ENCODE measurements around the gene ATP11B. TPM values are rescaled to one million over a fixed set of nuclear protein-coding genes. Genes with fewer than 3 reads are reported as not detected.

The ATP11B gene
- total and polyA plus RNA-seq, 10 of the 15 experiments (the other 5 are each of a cell fraction or from before 2014, with no cell fraction given): 10.3 to 66.9 (median 36.7) TPM

GRCh38 chr3:182886497-182886896, 93.2 kb downstream of the ATP11B start:
- DNase-seq (ENCODE audit: low read depth, low spot score) (no peak), FAIRE-seq (no peak), ATAC-seq (no peak)
- CTCF ChIA-PET: interaction anchor here (1.0 to 1.2 kb wide), 2 partner anchors 9 to 171 kb away, joined by 3 to 4 read pairs; no protein-coding TSS in a partner anchor
- H3K9ac ChIP-seq (ENCODE audit: control insufficient read depth, insufficient read depth, low read length): no peak overlapping the region
- H2AFZ ChIP-seq (ENCODE audit: control insufficient read depth, low read depth, low read length): no peak overlapping the region
- no peaks in the 10 kb centered on the region for H3K9me3 ChIP-seq (replicated peaks; ENCODE audit: control insufficient read depth, insufficient read depth, low read length)
- intact Hi-C loops (cut with micrococcal nuclease; ENCODE audit: unreplicated experiment) (no loop called here), in situ Hi-C loops (cut with MboI) (no loop called here)
- no peaks in the 10 kb centered on the region for H4K20me1 ChIP-seq (ENCODE audit: control insufficient read depth, insufficient read depth)
- H3K4me2 ChIP-seq (ENCODE audit: control insufficient read depth, insufficient read depth): no peak overlapping the region
- SMC1A ChIA-PET (ENCODE audit: uncharacterized antibody, unreplicated experiment): interaction anchor here (0.6 to 0.8 kb wide), 2 partner anchors 29 to 171 kb away, joined by 3 read pairs; no protein-coding TSS in a partner anchor
- H3K36me3 ChIP-seq (ENCODE audit: control insufficient read depth in 2 of 2, insufficient read depth in 2 of 2, low read length in 1 of 2): peaks cover 1 to 22% of the 10 kb centered on the region in 2 experiments; a peak in 3 of 4 replicates
- POLR2A ChIA-PET: interaction anchor here (1.3 kb wide), 1 partner anchor 13 kb away, joined by 3 read pairs; no protein-coding TSS in a partner anchor
- RAD21 ChIA-PET (ENCODE audit: unreplicated experiment): no interaction called here
- TF ChIP-seq CUX1 (IDR thresholded peaks at IDR 0.05; ENCODE audit: insufficient replicate concordance, low read depth, low read length) (no peak), MEF2A (IDR thresholded peaks at IDR 0.05; ENCODE audit: insufficient read depth, low read depth, low read length) (no peak), SIX5 (IDR thresholded peaks at IDR 0.05; ENCODE audit: low read depth, low read length, severe bottlenecking) (no peak), IRF4 (IDR thresholded peaks at IDR 0.05; ENCODE audit: low read depth, low read length) (no peak), JUND (IDR thresholded peaks at IDR 0.05; ENCODE audit: low read depth, low read length) (no peak), GATAD2B (conservative IDR thresholded peaks at IDR 0.05; ENCODE audit: low read depth) (no peak), RELB (IDR thresholded peaks at IDR 0.05; ENCODE audit: low read depth) (no peak), CREM (IDR thresholded peaks at IDR 0.05; ENCODE audit: low read depth) (no peak), ZZZ3 (IDR thresholded peaks at IDR 0.05; ENCODE audit: control insufficient read depth, insufficient read length, low read depth) (no peak), ZBTB33 (IDR thresholded peaks at IDR 0.05) (no peak), DPF2 (IDR thresholded peaks at IDR 0.05) (no peak)
- no peaks in the 10 kb centered on the region for H3K4me1 ChIP-seq (ENCODE audit: control insufficient read depth, insufficient read depth, low read length)
- BruUV-seq (replicated peaks): no TSS peak
- no peaks in the 10 kb centered on the region for H3K27me3 ChIP-seq (replicated peaks in 1 of 2; ENCODE audit: control insufficient read depth in 2 of 2, insufficient read depth in 2 of 2, low read length in 1 of 2)
- H3K79me2 ChIP-seq (ENCODE audit: control insufficient read depth, insufficient read depth, low read length): no peaks in the 10 kb centered on the region
- H3K27ac ChIP-seq (ENCODE audit: control insufficient read depth, insufficient read depth): no peak overlapping the region
- no peak overlapping the region for H3K4me3 ChIP-seq
